IMR-90 (cell line): ENCODE results near the gene AANAT. TPM values are rescaled to one million over a fixed set of nuclear protein-coding genes. Genes with fewer than 3 reads are reported as not detected.
"Not testable (repeated sequence)": the region's sequence is repeated elsewhere in the genome, so short reads cannot be mapped to it uniquely, and the experiment has no call there.

Experiments
- ATAC-seq: fragments of 200-7000 bp; cut with Tn5 transposase; 2 replicates; pipeline ENCODE4 v1.9.1; 2020; ENCODE audit warnings: low read depth, mild to moderate bottlenecking, moderate library complexity
- BruUV-seq: library from RNA; stranded (reverse); fragments of 400-500 nt; replicated peaks from 2 replicates; lab custom pipeline; 2021; lab: Mats Ljungman, UMichigan
- CTCF ChIA-PET: fragments of 300-600 bp; formaldehyde crosslinking; extraction: SDS; loops from one replicate; lab custom pipeline; 2021; ENCODE audit warnings: antibody characterized with exemption; lab: Yijun Ruan, JAX
- POLR2A ChIA-PET: fragments of 300-600 bp; sonication (Branson Sonifier 250); formaldehyde crosslinking; loops from one replicate; lab custom pipeline; 2022; ENCODE audit warnings: antibody characterized with exemption; ENCODE audit not compliant: unreplicated experiment; lab: Charles Lee
- DNase-seq: peaks from one replicate; pipeline ENCODE4 v3.0.0; 2013
- H2AFZ ChIP-seq: replicated peaks from 2 replicates; pipeline ENCODE3; 2013; ENCODE audit warnings: low read length, mild to moderate bottlenecking; ENCODE audit not compliant: poor library complexity
- H2AK5ac ChIP-seq: 2 replicates; pipeline ENCODE4 v1.6.1; 2013; ENCODE audit warnings: low read depth, low read length, inconsistent platforms
- H2AK9ac ChIP-seq: replicated peaks from 2 replicates; pipeline ENCODE3; 2013; ENCODE audit warnings: mild to moderate bottlenecking, low read depth, low read length, moderate library complexity; ENCODE audit not compliant: poor library complexity
- H2BK120ac ChIP-seq: 2 replicates; pipeline ENCODE4 v1.6.1; 2013; ENCODE audit warnings: low read depth, low read length, inconsistent platforms
- H2BK15ac ChIP-seq: 3 replicates; pipeline ENCODE4 v1.6.1; 2013; ENCODE audit warnings: low read depth, low read length, inconsistent platforms
- H2BK20ac ChIP-seq: 2 replicates; pipeline ENCODE4 v1.6.1; 2013; ENCODE audit warnings: low read depth, mild to moderate bottlenecking, inconsistent platforms, low read length, moderate library complexity
- H2BK5ac ChIP-seq: 2 replicates; pipeline ENCODE4 v1.6.1; 2013; ENCODE audit warnings: mild to moderate bottlenecking, low read depth, low read length, inconsistent platforms; ENCODE audit not compliant: poor library complexity, severe bottlenecking
- H3K14ac ChIP-seq: replicated peaks from 2 replicates; pipeline ENCODE4 v1.6.1; 2013; ENCODE audit warnings: low read depth, low read length, inconsistent platforms
- H3K18ac ChIP-seq: 2 replicates; pipeline ENCODE4 v1.6.1; 2013; ENCODE audit warnings: low read depth, low read length, control low read depth
- H3K23ac ChIP-seq: 2 replicates; pipeline ENCODE4 v1.6.1; 2013; ENCODE audit warnings: low read depth, low read length, inconsistent platforms
- H3K27ac ChIP-seq: 2 replicates; pipeline ENCODE4 v1.5.1; 2013; ENCODE audit warnings: mild to moderate bottlenecking, control low read depth, low read length; ENCODE audit not compliant: insufficient read depth
- H3K27me3 ChIP-seq: 2 replicates; pipeline ENCODE4 v1.6.1; 2013; ENCODE audit warnings: low read length; ENCODE audit not compliant: control insufficient read depth, insufficient read depth
- H3K36me3 ChIP-seq: 2 replicates; pipeline ENCODE4 v1.6.1; 2013; ENCODE audit warnings: low read length, mixed read lengths; ENCODE audit not compliant: control insufficient read depth, insufficient read depth
- H3K4ac ChIP-seq: 2 replicates; pipeline ENCODE4 v1.6.1; 2013; ENCODE audit warnings: low read depth, low read length, inconsistent platforms
- H3K4me1 ChIP-seq: 2 replicates; pipeline ENCODE4 v1.6.1; 2013; ENCODE audit warnings: low read length, mixed read lengths; ENCODE audit not compliant: control insufficient read depth, insufficient read depth
- H3K4me2 ChIP-seq: 2 replicates; pipeline ENCODE4 v1.6.1; 2013; ENCODE audit warnings: low read depth, mild to moderate bottlenecking, control low read depth, low read length, moderate library complexity
- H3K4me3 ChIP-seq: 2 replicates; pipeline ENCODE4 v1.5.1; 2013; ENCODE audit warnings: low read depth, mild to moderate bottlenecking, control low read depth, low read length, moderate library complexity; ENCODE audit not compliant: insufficient read depth
- H3K56ac ChIP-seq: 2 replicates; pipeline ENCODE4 v1.6.1; 2013; ENCODE audit warnings: low read length, inconsistent platforms; ENCODE audit not compliant: insufficient read depth; ENCODE audit errors: extremely low read depth
- H3K79me1 ChIP-seq, 2 experiments: 2 replicates each; pipeline ENCODE4 v1.6.1; 2013; ENCODE audit warnings: low read length in 2 of 2, inconsistent platforms in 1 of 2, low read depth in 1 of 2
- H3K9ac ChIP-seq: 2 replicates; pipeline ENCODE4 v1.6.1; 2013; ENCODE audit warnings: low read depth, low read length, control low read depth
- H3K9me1 ChIP-seq: 2 replicates; pipeline ENCODE4 v1.6.1; 2013; ENCODE audit warnings: low read length, inconsistent platforms; ENCODE audit not compliant: insufficient read depth
- H3K9me3 ChIP-seq: 2 replicates; pipeline ENCODE4 v1.6.1; 2013; ENCODE audit warnings: low read length; ENCODE audit not compliant: control insufficient read depth, insufficient read depth
- H4K20me1 ChIP-seq: 2 replicates; pipeline ENCODE4 v1.6.1; 2013; ENCODE audit warnings: low read length, inconsistent platforms; ENCODE audit not compliant: insufficient read depth
- H4K5ac ChIP-seq: 2 replicates; pipeline ENCODE4 v1.6.1; 2013; ENCODE audit warnings: mild to moderate bottlenecking, low read depth, low read length, control low read depth
- H4K8ac ChIP-seq, 2 experiments: 2 replicates each; pipeline ENCODE4 v1.6.1; 2013; ENCODE audit warnings: low read depth in 2 of 2, low read length in 2 of 2, control low read depth in 1 of 2, inconsistent platforms in 1 of 2
- H4K91ac ChIP-seq: 2 replicates; pipeline ENCODE4 v1.6.1; 2013; ENCODE audit warnings: low read depth, low read length, inconsistent platforms; ENCODE audit not compliant: insufficient read depth
- BHLHE40 ChIP-seq: fragments of 150-350 bp; IDR thresholded peaks from 2 replicates; pipeline ENCODE4 v1.6.1; 2016; ENCODE audit warnings: mild to moderate bottlenecking, low read depth, low read length
- POLR2A ChIP-seq: IDR thresholded peaks from 2 replicates; pipeline ENCODE4 v1.6.1; 2012; ENCODE audit warnings: mild to moderate bottlenecking, low read depth, low read length
- SMC3 ChIP-seq: fragments of 150-350 bp; IDR thresholded peaks from 2 replicates; pipeline ENCODE4 v1.6.1; 2016; ENCODE audit warnings: low read depth, mild to moderate bottlenecking, antibody characterized with exemption, low read length, moderate library complexity
- WGBS, 2 experiments: methylation state at CpG; one replicate each; pipeline versions ENCODE4 v1.1.5 to v1.1.7; 2013; ENCODE audit warnings: missing lambda C conversion rate in 2 of 2; ENCODE audit not compliant: insufficient read length in 1 of 2; ENCODE audit errors: extremely low coverage in 2 of 2; 5-methylcytosine and 5-hydroxymethylcytosine counted together
- dilution Hi-C: fragments of 300-500 bp; cut with HindIII; formaldehyde crosslinking; loops from one replicate; pipeline ENCODE4 v1.14.3; 2018; ENCODE audit warnings: low sequenced_read_pairs; ENCODE audit not compliant: unreplicated experiment
- in situ Hi-C: fragments of 300-500 bp; cut with MboI; formaldehyde crosslinking; loops from 3 replicates; pipeline ENCODE4 v1.14.3; 2019; ENCODE audit warnings: low sequenced_read_pairs, inconsistent platforms, mixed read lengths
- intact Hi-C: fragments of 100-400 bp; cut with micrococcal nuclease; formaldehyde crosslinking; loops from 2 replicates; pipeline ENCODE4 v1.10.0; 2022
- polyA plus RNA-seq, 3 experiments: library from polyadenylated mRNA; depleted of rRNA; stranded (reverse); fragments of >200 nt; gene quantifications; 2 replicates each; pipeline ENCODE4 v1.2.3, GENCODE V29; 2012; ENCODE audit warnings: low replicate concordance in 1 of 3
- total RNA-seq: library from RNA; depleted of rRNA; stranded (reverse); fragments of >200 nt; gene quantifications from 2 replicates; pipeline ENCODE4 v1.2.3, GENCODE V29; 2012
- TF ChIP-seq, protein P1 (sequence below): conservative IDR thresholded peaks from 2 replicates; pipeline ENCODE4 v1.5.1; 2012; ENCODE audit warnings: mild to moderate bottlenecking, low read depth, low read length, improper control_type of control experiment

AANAT gene
- total and polyA plus RNA-seq, 2 of the 4 experiments (the other 2 are of a cell fraction): 0.21 TPM; not detected in 1

DNA sequence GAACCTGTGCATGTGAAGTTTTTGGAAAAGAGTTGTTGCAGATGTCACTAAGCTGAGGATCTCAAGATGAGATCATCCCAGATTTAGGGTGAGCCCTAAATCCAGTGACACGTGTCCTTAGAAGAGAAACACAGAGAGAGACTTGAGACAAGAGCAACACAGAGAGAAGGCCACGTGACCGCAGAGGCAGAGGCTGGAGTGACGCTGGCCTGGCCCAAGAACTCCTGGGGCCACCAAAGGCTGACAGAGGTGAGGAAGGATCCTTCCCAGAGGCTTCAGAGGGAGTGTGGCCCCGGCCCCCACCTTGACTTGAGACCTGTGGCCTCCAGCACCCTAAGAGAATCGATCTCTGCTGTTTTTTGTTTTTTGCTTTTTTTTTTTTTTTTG lies 45.9 kb downstream of the AANAT start:
- H3K4me2 ChIP-seq: no peak overlapping the region
- CTCF ChIA-PET: no interaction called here
- H3K27me3 ChIP-seq: peaks cover 2% of the 10 kb centered on the region; the same call in 1 of the 2 replicates
- H4K20me1 ChIP-seq: no peaks in the 10 kb centered on the region
- POLR2A ChIA-PET: no interaction called here
- H3K27ac ChIP-seq: no peak overlapping the region
- no peak overlapping the region for H3K23ac ChIP-seq
- no peak overlapping the region for H3K14ac ChIP-seq
- ATAC-seq (no peak), DNase-seq (no peak)
- no peaks in the 10 kb centered on the region for H3K36me3 ChIP-seq
- dilution Hi-C loops: no loop called here
- no peak overlapping the region; the same call in 1 of the 2 replicates for H2AK5ac ChIP-seq
- no peak overlapping the region for H2BK20ac ChIP-seq
- no peak overlapping the region for H2BK120ac ChIP-seq
- H3K4me1 ChIP-seq: peaks cover 10% of the 10 kb centered on the region
- 0 out of 2 replicates have a peak, but pooled peaks cover 5% of the 10 kb centered on the region for H3K9me1 ChIP-seq
- H3K79me1 ChIP-seq: no peaks in the 10 kb centered on the region
- no peak overlapping the region for H2BK15ac ChIP-seq
- H4K91ac ChIP-seq: no peak overlapping the region
- H2AK9ac ChIP-seq: no peak overlapping the region
- H2AFZ ChIP-seq: no peak overlapping the region
- H3K9me3 ChIP-seq: no peaks in the 10 kb centered on the region
- no peak overlapping the region for H3K4me3 ChIP-seq
- 85% methylated on average over 3 of the region's 6 CpGs; no CpG with 5 or more reads in 1 of the 2 experiments for WGBS, 2 experiments
- TF ChIP-seq SMC3 (no peak), POLR2A (no peak), BHLHE40 (no peak)
- TF ChIP-seq, protein P1, sequence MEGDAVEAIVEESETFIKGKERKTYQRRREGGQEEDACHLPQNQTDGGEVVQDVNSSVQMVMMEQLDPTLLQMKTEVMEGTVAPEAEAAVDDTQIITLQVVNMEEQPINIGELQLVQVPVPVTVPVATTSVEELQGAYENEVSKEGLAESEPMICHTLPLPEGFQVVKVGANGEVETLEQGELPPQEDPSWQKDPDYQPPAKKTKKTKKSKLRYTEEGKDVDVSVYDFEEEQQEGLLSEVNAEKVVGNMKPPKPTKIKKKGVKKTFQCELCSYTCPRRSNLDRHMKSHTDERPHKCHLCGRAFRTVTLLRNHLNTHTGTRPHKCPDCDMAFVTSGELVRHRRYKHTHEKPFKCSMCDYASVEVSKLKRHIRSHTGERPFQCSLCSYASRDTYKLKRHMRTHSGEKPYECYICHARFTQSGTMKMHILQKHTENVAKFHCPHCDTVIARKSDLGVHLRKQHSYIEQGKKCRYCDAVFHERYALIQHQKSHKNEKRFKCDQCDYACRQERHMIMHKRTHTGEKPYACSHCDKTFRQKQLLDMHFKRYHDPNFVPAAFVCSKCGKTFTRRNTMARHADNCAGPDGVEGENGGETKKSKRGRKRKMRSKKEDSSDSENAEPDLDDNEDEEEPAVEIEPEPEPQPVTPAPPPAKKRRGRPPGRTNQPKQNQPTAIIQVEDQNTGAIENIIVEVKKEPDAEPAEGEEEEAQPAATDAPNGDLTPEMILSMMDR: no peak
- H3K56ac ChIP-seq: 0 out of 2 replicates have a peak overlapping the region, but pooled peaks have one; percentile 3
- in situ Hi-C loops: no loop called here
- H2BK5ac ChIP-seq: no peak overlapping the region
- no TSS peak for BruUV-seq
- no peak overlapping the region for H3K18ac ChIP-seq
- no peak overlapping the region for H3K4ac ChIP-seq
- H4K5ac ChIP-seq: no peak overlapping the region
- no peak overlapping the region for H3K9ac ChIP-seq
- no peak overlapping the region for H4K8ac ChIP-seq
- intact Hi-C loops: no loop called here

DNA sequence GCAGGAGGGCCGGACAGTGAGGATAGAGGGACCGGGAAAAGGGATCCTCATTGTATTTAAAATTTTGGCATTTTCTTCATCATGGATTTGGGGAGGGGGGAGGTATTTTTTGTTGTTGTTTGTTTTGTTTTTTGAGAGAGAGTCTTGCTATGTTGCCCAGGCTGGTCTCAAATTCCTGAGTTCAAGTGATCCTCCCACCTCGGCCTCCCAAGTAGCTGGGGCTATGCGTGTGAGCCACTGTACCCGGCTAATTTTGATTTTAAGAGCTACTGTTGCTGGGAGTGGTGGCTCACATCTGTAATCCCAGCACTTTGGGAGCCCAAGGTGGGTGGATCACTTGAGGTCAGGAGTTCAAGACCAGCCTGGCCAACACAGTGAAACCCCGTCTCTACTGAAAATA lies 47.0 kb downstream of the AANAT start:
- H3K9me1 ChIP-seq, H3K36me3 ChIP-seq, H2BK5ac ChIP-seq, BruUV-seq, H3K14ac ChIP-seq, H3K4me2 ChIP-seq, H3K56ac ChIP-seq, H4K91ac ChIP-seq, H2AK9ac ChIP-seq, H3K4me3 ChIP-seq, H3K27ac ChIP-seq, POLR2A ChIA-PET, H4K20me1 ChIP-seq, H3K23ac ChIP-seq, DNase-seq, ATAC-seq, H3K4ac ChIP-seq, in situ Hi-C loops, CTCF ChIA-PET, H3K27me3 ChIP-seq, H2BK120ac ChIP-seq, dilution Hi-C loops, intact Hi-C loops, H2BK15ac ChIP-seq, H3K9ac ChIP-seq, H2BK20ac ChIP-seq, H2AFZ ChIP-seq, H3K18ac ChIP-seq, H4K8ac ChIP-seq, H2AK5ac ChIP-seq, H3K79me1 ChIP-seq, H3K9me3 ChIP-seq, H4K5ac ChIP-seq: not testable (repeated sequence)
- no CpG with 5 or more reads among the region's 6 CpGs for WGBS, 2 experiments
- peaks cover 10% of the 10 kb centered on the region for H3K4me1 ChIP-seq
